PFSK-1 (cell line): ENCODE data around the gene VPS13D.

Experiments used
- FOXP2 ChIP-seq: optimal IDR thresholded peaks from 2 replicates; pipeline ENCODE3; 2011; ENCODE audit warnings: borderline replicate concordance, control low read depth, inconsistent platforms; ENCODE audit not compliant: insufficient read depth; ENCODE audit errors: extremely low read length, extremely low read depth
- POLR2AphosphoS5 ChIP-seq: IDR thresholded peaks from 2 replicates; pipeline ENCODE4 v1.6.1; 2012; ENCODE audit warnings: low read depth, mild to moderate bottlenecking, control low read depth, low read length, moderate library complexity
- SIN3A ChIP-seq: IDR thresholded peaks from 2 replicates; pipeline ENCODE4 v1.6.1; 2012; ENCODE audit warnings: mild to moderate bottlenecking, low read length, moderate library complexity, borderline replicate concordance; ENCODE audit not compliant: insufficient read depth
- TAF1 ChIP-seq: IDR thresholded peaks from 2 replicates; pipeline ENCODE4 v1.6.1; 2012; ENCODE audit warnings: low read length, control low read depth, borderline replicate concordance; ENCODE audit not compliant: insufficient read depth
- TF ChIP-seq, protein P1 (sequence below), 2 experiments: IDR thresholded peaks; 2 replicates each; pipeline versions ENCODE4 v1.6.1 to v1.8.0; 2011 to 2012; ENCODE audit warnings: low read depth in 2 of 2, low read length in 2 of 2, control low read depth in 1 of 2, inconsistent platforms in 1 of 2, mild to moderate bottlenecking in 1 of 2, moderate library complexity in 1 of 2; ENCODE audit not compliant: insufficient read depth in 1 of 2

VPS13D gene

GRCh38 chr1:12504601-12505000, 274.8 kb downstream of the VPS13D start:
- TF ChIP-seq TAF1 (no peak), SIN3A (no peak), FOXP2 (no peak), POLR2AphosphoS5 (no peak)
- TF ChIP-seq, protein P1, sequence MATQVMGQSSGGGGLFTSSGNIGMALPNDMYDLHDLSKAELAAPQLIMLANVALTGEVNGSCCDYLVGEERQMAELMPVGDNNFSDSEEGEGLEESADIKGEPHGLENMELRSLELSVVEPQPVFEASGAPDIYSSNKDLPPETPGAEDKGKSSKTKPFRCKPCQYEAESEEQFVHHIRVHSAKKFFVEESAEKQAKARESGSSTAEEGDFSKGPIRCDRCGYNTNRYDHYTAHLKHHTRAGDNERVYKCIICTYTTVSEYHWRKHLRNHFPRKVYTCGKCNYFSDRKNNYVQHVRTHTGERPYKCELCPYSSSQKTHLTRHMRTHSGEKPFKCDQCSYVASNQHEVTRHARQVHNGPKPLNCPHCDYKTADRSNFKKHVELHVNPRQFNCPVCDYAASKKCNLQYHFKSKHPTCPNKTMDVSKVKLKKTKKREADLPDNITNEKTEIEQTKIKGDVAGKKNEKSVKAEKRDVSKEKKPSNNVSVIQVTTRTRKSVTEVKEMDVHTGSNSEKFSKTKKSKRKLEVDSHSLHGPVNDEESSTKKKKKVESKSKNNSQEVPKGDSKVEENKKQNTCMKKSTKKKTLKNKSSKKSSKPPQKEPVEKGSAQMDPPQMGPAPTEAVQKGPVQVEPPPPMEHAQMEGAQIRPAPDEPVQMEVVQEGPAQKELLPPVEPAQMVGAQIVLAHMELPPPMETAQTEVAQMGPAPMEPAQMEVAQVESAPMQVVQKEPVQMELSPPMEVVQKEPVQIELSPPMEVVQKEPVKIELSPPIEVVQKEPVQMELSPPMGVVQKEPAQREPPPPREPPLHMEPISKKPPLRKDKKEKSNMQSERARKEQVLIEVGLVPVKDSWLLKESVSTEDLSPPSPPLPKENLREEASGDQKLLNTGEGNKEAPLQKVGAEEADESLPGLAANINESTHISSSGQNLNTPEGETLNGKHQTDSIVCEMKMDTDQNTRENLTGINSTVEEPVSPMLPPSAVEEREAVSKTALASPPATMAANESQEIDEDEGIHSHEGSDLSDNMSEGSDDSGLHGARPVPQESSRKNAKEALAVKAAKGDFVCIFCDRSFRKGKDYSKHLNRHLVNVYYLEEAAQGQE (IDR thresholded peaks at IDR 0.05; ENCODE audit: insufficient read depth in 1 of 2, low read depth in 2 of 2, low read length in 2 of 2) = no peak

- TF ChIP-seq SIN3A = no peak
Observed at GRCh38 chr1:12505231-12505630, 275.4 kb downstream of the VPS13D start.

DNA sequence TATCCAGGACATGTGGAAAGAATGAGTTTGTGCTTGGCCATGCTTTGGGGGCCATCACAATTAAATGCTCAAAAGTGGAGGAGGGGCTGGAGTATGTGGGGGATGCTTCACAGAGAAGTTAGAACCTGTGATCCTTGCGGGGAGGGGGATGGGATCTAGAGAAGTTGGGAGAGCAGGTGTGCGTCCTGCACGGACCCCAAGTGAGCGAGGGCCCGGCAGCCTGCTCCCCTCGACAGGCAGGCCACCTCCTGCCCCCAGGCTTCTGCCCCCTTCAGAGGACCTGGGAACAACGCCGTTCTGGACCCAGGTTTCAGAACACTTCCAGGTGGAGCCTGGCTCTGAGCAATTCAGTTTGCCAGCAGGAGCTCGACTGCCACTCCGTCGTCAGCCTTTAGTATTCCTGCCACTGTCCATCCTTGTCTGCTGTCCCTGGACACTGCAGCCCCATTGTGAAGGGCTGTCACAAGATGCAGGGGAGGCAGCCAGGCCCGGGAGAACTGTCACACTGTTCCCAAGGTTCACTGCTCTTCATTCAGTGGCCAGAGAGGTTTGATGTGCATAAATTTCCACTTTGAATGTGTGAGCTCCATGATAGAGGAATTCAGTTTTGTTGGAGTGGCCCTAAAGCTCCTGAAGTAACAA, 275.9 kb downstream of the VPS13D start:
- TF ChIP-seq FOXP2 = no peak
- no peak for TF ChIP-seq TAF1
- TF ChIP-seq SIN3A = no peak
- no peak for TF ChIP-seq POLR2AphosphoS5
- TF ChIP-seq, protein P1 (IDR thresholded peaks at IDR 0.05; ENCODE audit: insufficient read depth in 1 of 2, low read depth in 2 of 2, low read length in 2 of 2) = no peak

DNA sequence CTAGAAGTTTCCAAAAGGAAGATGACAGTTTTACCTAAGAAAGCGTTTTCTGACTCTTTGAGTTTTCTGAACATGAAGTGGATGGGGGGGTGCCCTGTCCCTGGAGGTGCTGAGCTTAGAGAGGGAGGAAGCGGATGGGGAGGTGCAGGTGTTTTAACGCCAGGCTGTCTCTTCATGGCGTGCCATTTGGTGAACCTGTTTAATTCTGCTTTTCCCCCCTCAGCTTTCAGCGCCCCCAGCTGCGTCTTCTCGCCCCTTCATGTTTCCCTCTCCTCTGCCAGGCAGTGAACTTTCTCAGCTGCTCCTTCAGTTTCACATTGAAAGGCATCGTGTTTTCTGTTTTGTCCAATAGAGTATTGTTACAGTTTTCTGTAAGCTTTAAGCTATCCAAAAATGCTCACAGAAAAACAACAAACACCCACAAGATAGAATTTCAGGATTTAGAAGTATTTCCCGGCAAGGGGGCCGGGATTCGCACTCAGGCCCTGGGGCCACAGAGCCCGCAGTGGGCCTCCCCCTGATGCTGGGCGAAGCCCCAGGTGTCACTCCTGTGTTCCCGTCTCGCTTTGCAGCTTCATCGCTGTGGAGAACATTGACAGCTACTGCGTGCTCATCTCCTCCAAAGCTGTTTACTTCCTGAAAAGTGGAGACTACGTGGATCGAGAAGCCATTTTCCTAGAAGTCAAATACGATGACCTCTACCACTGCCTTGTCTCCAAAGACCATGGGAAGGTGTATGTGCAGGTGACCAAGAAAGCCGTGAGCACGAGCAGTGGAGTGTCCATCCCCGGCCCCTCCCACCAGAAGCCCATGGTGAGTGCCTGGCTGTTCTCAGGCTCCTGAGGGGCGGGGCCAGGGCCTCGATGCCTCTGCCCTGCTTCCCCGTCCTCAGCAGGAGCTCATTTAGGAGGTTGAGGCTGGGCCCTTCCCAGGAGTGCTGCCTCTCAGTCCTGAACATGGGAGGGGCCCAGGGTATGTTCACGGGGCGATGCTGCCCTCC, 276.8 kb downstream of the VPS13D start:
- TF ChIP-seq FOXP2 = no peak
- no peak for TF ChIP-seq POLR2AphosphoS5
- TF ChIP-seq TAF1 = no peak
- TF ChIP-seq, protein P1 (IDR thresholded peaks at IDR 0.05; ENCODE audit: insufficient read depth in 1 of 2, low read depth in 2 of 2, low read length in 2 of 2) = no peak
- TF ChIP-seq SIN3A = no peak

DNA sequence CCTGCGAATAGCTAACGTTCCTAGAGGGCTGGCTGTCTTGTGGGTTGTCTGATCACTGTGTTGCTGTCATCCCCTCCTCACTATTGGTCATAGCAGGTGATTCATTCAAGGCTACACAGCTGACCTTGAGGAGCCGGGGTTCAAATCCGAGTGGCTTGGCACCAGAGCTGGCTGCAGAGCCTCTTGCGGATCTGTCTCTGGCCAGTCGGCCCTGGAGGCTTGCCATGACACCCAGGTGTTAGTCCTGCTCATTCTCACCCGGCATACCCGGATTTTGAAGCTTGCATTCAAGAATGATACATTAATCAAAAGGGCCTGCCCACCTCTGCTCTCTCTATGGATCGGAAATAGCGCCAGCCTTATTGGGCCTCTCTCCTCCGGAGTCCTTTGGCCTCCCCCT, 277.8 kb downstream of the VPS13D start:
- TF ChIP-seq FOXP2 = no peak
- no peak for TF ChIP-seq TAF1
- TF ChIP-seq POLR2AphosphoS5 = no peak
- no peak for TF ChIP-seq SIN3A
- TF ChIP-seq, protein P1 (IDR thresholded peaks at IDR 0.05; ENCODE audit: insufficient read depth in 1 of 2, low read depth in 2 of 2, low read length in 2 of 2) = no peak
